HL-60 (cell line): ENCODE data around the gene STARD9.

Source experiments
- POLR2AphosphoS5 ChIP-seq: IDR thresholded peaks from 2 replicates; pipeline ENCODE4 v1.6.1; 2012; ENCODE audit warnings: low read depth
- TF ChIP-seq, protein P1 (sequence below): IDR thresholded peaks from one replicate; pipeline ENCODE4 v1.5.1; 2011; ENCODE audit warnings: low read length, control low read depth, inconsistent platforms; ENCODE audit not compliant: insufficient read depth
- TF ChIP-seq, protein P2 (sequence below): IDR thresholded peaks from 2 replicates; pipeline ENCODE4 v1.6.1; 2012; ENCODE audit warnings: low read depth; ENCODE audit not compliant: insufficient replicate concordance

DNA sequence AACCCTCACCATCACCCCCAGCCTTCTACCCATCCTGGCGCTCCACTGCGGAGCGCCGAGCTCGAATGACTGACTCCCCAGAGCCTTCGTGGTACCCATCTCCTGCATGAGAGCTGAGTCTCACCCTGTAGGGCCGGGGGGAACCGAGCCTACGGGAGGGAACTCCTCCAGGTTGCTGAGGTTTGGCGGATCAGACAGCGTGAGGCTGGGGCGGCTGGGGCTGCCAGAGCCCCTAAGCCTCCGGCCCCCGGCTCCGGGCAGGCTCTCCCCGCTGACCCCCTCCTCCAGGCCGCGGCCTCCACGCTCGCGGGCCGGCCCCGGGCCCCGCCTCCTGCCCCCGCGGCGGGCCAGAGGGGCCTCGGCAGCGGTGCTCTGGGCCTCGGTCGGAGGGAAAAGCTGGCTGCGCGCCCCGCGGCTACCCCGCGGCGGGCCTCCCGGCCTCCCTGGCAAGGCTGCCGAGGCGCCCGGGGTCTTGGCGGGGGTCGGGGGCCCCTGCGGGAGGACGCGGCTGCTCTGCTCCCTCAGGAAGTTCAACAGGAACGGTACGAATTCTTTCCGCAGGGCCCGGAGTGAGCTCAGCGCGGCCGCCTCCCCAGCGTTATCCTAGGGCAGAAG lies 160.9 kb downstream of the STARD9 start:
- TF ChIP-seq, protein P1, sequence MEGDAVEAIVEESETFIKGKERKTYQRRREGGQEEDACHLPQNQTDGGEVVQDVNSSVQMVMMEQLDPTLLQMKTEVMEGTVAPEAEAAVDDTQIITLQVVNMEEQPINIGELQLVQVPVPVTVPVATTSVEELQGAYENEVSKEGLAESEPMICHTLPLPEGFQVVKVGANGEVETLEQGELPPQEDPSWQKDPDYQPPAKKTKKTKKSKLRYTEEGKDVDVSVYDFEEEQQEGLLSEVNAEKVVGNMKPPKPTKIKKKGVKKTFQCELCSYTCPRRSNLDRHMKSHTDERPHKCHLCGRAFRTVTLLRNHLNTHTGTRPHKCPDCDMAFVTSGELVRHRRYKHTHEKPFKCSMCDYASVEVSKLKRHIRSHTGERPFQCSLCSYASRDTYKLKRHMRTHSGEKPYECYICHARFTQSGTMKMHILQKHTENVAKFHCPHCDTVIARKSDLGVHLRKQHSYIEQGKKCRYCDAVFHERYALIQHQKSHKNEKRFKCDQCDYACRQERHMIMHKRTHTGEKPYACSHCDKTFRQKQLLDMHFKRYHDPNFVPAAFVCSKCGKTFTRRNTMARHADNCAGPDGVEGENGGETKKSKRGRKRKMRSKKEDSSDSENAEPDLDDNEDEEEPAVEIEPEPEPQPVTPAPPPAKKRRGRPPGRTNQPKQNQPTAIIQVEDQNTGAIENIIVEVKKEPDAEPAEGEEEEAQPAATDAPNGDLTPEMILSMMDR: no peak
- TF ChIP-seq, protein P2, sequence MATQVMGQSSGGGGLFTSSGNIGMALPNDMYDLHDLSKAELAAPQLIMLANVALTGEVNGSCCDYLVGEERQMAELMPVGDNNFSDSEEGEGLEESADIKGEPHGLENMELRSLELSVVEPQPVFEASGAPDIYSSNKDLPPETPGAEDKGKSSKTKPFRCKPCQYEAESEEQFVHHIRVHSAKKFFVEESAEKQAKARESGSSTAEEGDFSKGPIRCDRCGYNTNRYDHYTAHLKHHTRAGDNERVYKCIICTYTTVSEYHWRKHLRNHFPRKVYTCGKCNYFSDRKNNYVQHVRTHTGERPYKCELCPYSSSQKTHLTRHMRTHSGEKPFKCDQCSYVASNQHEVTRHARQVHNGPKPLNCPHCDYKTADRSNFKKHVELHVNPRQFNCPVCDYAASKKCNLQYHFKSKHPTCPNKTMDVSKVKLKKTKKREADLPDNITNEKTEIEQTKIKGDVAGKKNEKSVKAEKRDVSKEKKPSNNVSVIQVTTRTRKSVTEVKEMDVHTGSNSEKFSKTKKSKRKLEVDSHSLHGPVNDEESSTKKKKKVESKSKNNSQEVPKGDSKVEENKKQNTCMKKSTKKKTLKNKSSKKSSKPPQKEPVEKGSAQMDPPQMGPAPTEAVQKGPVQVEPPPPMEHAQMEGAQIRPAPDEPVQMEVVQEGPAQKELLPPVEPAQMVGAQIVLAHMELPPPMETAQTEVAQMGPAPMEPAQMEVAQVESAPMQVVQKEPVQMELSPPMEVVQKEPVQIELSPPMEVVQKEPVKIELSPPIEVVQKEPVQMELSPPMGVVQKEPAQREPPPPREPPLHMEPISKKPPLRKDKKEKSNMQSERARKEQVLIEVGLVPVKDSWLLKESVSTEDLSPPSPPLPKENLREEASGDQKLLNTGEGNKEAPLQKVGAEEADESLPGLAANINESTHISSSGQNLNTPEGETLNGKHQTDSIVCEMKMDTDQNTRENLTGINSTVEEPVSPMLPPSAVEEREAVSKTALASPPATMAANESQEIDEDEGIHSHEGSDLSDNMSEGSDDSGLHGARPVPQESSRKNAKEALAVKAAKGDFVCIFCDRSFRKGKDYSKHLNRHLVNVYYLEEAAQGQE: no peak
- TF ChIP-seq POLR2AphosphoS5: no peak
